ENCODE measurements around the gene GRIK4.

DNA sequence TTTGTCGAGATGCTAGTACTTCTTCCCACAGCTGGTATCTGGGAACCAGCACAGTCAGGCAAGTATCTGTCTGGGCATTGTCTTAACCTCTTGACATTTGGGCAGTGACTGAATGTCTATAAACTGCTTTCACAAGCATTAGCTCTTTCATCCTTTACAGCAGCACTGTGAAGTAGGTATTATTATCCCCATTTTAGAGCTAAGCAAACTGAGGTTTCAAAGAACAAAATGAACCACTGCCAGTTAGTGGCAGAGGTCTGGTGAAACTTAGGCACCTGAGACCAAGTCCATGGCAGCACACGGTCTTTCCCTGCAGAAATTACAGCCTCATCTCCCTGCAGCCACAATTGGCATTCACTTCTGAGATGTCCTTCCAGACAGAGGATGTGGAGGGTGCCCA, 401.4 kb downstream of the GRIK4 start:
- TF ChIP-seq, protein P1, sequence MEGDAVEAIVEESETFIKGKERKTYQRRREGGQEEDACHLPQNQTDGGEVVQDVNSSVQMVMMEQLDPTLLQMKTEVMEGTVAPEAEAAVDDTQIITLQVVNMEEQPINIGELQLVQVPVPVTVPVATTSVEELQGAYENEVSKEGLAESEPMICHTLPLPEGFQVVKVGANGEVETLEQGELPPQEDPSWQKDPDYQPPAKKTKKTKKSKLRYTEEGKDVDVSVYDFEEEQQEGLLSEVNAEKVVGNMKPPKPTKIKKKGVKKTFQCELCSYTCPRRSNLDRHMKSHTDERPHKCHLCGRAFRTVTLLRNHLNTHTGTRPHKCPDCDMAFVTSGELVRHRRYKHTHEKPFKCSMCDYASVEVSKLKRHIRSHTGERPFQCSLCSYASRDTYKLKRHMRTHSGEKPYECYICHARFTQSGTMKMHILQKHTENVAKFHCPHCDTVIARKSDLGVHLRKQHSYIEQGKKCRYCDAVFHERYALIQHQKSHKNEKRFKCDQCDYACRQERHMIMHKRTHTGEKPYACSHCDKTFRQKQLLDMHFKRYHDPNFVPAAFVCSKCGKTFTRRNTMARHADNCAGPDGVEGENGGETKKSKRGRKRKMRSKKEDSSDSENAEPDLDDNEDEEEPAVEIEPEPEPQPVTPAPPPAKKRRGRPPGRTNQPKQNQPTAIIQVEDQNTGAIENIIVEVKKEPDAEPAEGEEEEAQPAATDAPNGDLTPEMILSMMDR (IDR thresholded peaks at IDR 0.05) = no peak
- no peak for TF ChIP-seq POLR2A (IDR thresholded peaks at IDR 0.05)
